Neural cell (in vitro differentiated cells): ENCODE data around the gene CYB5RL. TPM values are rescaled to one million over a fixed set of nuclear protein-coding genes. Genes with fewer than 3 reads are reported as not detected.

ENCODE experiments used
- H2AFZ ChIP-seq: fragments of 200-600, 300-800 bp; sonication (generic), shearing (Covaris generic); 2 replicates; pipeline ENCODE4 v1.6.0; 2014; ENCODE audit warnings: low read depth, mild to moderate bottlenecking, antibody characterized with exemption, low read length, moderate library complexity
- H3F3A ChIP-seq: fragments of 200-600 bp; shearing (Covaris generic); 2 replicates; pipeline ENCODE4 v1.6.1; 2016; ENCODE audit warnings: mild to moderate bottlenecking, moderate library complexity, mixed read lengths, antibody characterized with exemption, low read length; ENCODE audit not compliant: insufficient read depth, poor library complexity, severe bottlenecking
- H3K27ac ChIP-seq: fragments of 200-600, 300-800 bp; sonication (generic), shearing (Covaris generic); 2 replicates; pipeline ENCODE4 v1.5.1; 2014; ENCODE audit warnings: mild to moderate bottlenecking, low read length, moderate library complexity
- H3K27me3 ChIP-seq: fragments of 300-800, 200-600 bp; sonication (generic), shearing (Covaris generic); 2 replicates; pipeline ENCODE4 v1.6.0; 2014; ENCODE audit warnings: mild to moderate bottlenecking, low read depth, low read length, moderate library complexity; ENCODE audit not compliant: insufficient read depth
- H3K36me3 ChIP-seq: fragments of 300-800, 200-600 bp; sonication (generic), shearing (Covaris generic); 2 replicates; pipeline ENCODE4 v1.5.1; 2014; ENCODE audit warnings: mild to moderate bottlenecking, antibody characterized with exemption, low read length, moderate library complexity; ENCODE audit not compliant: insufficient read depth
- H3K4me2 ChIP-seq: fragments of 300-800, 200-600 bp; sonication (generic), shearing (Covaris generic); 2 replicates; pipeline ENCODE4 v1.6.0; 2014; ENCODE audit warnings: mild to moderate bottlenecking, low read length
- H3K4me3 ChIP-seq: fragments of 300-800, 200-600 bp; sonication (generic), shearing (Covaris generic); 2 replicates; pipeline ENCODE4 v1.5.1; 2014; ENCODE audit warnings: mild to moderate bottlenecking, low read length, moderate library complexity
- H3K79me2 ChIP-seq: fragments of 200-600 bp; shearing (Covaris generic); replicated peaks from 2 replicates; pipeline ENCODE4 v1.6.0; 2014; ENCODE audit warnings: mild to moderate bottlenecking, low read length, moderate library complexity; ENCODE audit not compliant: insufficient read depth
- H3K9ac ChIP-seq: fragments of 300-800, 200-600 bp; sonication (generic), shearing (Covaris generic); 2 replicates; pipeline ENCODE4 v1.6.1; 2016; ENCODE audit warnings: mild to moderate bottlenecking, low read length, mixed read lengths
- H3K9me2 ChIP-seq: fragments of 200-600 bp; shearing (Covaris generic); 2 replicates; pipeline ENCODE4 v1.6.1; 2016; ENCODE audit warnings: mild to moderate bottlenecking, low read length, mixed read lengths; ENCODE audit not compliant: insufficient read depth
- H3K9me3 ChIP-seq: fragments of 200-600, 300-800 bp; sonication (generic), shearing (Covaris generic); 2 replicates; pipeline ENCODE4 v1.6.1; 2016; ENCODE audit warnings: mild to moderate bottlenecking, mixed run types, low read length, moderate library complexity, mixed read lengths
- H4K20me1 ChIP-seq: fragments of 200-600 bp; shearing (Covaris generic); 2 replicates; pipeline ENCODE4 v1.6.1; 2016; ENCODE audit warnings: mild to moderate bottlenecking, mixed run types; ENCODE audit not compliant: insufficient read depth
- EP300 ChIP-seq: fragments of 450-650 bp; conservative IDR thresholded peaks from 2 replicates; pipeline ENCODE4 v1.6.1; 2014; ENCODE audit warnings: antibody characterized with exemption, mild to moderate bottlenecking, moderate library complexity; ENCODE audit not compliant: poor library complexity, severe bottlenecking
- EZH2 ChIP-seq: fragments of 200-600, 300-800 bp; shearing (Covaris generic), sonication (generic); IDR thresholded peaks from 2 replicates; pipeline ENCODE4 v1.6.1; 2014; ENCODE audit warnings: antibody characterized with exemption, low read length, borderline replicate concordance, mild to moderate bottlenecking; ENCODE audit not compliant: insufficient read depth, poor library complexity, severe bottlenecking
- MXI1 ChIP-seq: fragments of 450-650 bp; conservative IDR thresholded peaks from 2 replicates; pipeline ENCODE4 v1.6.1; 2014; ENCODE audit warnings: antibody characterized with exemption, mild to moderate bottlenecking; ENCODE audit not compliant: poor library complexity, severe bottlenecking
- POLR2AphosphoS5 ChIP-seq: IDR thresholded peaks from 2 replicates; pipeline ENCODE4 v1.6.1; 2012
- RAD21 ChIP-seq: fragments of 450-650 bp; conservative IDR thresholded peaks from 2 replicates; pipeline ENCODE4 v1.6.1; 2014; ENCODE audit warnings: antibody characterized with exemption, mild to moderate bottlenecking, moderate library complexity
- SMC3 ChIP-seq: fragments of 450-650 bp; conservative IDR thresholded peaks from 2 replicates; pipeline ENCODE4 v1.6.1; 2014; ENCODE audit warnings: antibody characterized with exemption, mild to moderate bottlenecking, moderate library complexity; ENCODE audit not compliant: poor library complexity
- TAF1 ChIP-seq: IDR thresholded peaks from 2 replicates; pipeline ENCODE4 v1.6.1; 2012; ENCODE audit warnings: low read depth
- polyA plus RNA-seq: library from polyadenylated mRNA; depleted of rRNA; stranded (reverse); fragments of >200 nt; gene quantifications from 2 replicates; pipeline ENCODE4 v1.2.3, GENCODE V29; 2014
- TF ChIP-seq, protein P1 (sequence below): fragments of 450-650 bp; IDR thresholded peaks from 2 replicates; pipeline ENCODE4 v1.5.1; 2014; ENCODE audit warnings: antibody characterized with exemption, mild to moderate bottlenecking, moderate library complexity; ENCODE audit not compliant: poor library complexity, severe bottlenecking
- TF ChIP-seq, protein P2 (sequence below): IDR thresholded peaks from 2 replicates; pipeline ENCODE4 v1.6.1; 2012; ENCODE audit warnings: borderline replicate concordance

The CYB5RL gene
- polyA plus RNA-seq, 1 donor from 2014 or later = 1.6 TPM

DNA sequence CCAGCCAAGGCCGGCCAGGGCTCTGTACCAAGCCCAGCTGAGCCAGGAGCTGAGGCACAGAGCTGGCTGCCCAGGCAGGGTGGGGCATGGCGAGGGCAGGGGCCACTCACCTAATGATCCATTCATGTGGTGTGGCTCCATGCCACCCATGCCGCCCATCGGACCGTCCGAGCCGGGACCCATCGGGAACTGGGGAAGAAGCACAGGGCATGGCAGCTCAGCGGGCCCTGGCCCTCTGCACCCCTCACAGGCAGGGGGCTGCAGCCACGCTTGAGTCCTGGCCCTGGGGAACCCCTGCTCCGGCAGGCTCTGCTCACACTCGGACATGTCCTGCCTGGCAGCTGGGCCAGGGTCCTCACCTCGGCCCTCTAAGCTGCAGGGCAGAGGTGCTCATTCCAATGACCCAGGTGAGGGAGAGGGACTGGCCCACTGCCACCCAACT, 28.8 kb upstream of the CYB5RL start:
- peaks cover 6% of the 10 kb centered on the region for H3K36me3 ChIP-seq
- no peaks in the 10 kb centered on the region for H3F3A ChIP-seq
- H3K27ac ChIP-seq = no peak overlapping the region
- H3K9me2 ChIP-seq = no peaks in the 10 kb centered on the region
- no peak overlapping the region for H2AFZ ChIP-seq
- TF ChIP-seq, protein P1, sequence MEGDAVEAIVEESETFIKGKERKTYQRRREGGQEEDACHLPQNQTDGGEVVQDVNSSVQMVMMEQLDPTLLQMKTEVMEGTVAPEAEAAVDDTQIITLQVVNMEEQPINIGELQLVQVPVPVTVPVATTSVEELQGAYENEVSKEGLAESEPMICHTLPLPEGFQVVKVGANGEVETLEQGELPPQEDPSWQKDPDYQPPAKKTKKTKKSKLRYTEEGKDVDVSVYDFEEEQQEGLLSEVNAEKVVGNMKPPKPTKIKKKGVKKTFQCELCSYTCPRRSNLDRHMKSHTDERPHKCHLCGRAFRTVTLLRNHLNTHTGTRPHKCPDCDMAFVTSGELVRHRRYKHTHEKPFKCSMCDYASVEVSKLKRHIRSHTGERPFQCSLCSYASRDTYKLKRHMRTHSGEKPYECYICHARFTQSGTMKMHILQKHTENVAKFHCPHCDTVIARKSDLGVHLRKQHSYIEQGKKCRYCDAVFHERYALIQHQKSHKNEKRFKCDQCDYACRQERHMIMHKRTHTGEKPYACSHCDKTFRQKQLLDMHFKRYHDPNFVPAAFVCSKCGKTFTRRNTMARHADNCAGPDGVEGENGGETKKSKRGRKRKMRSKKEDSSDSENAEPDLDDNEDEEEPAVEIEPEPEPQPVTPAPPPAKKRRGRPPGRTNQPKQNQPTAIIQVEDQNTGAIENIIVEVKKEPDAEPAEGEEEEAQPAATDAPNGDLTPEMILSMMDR = no peak
- TF ChIP-seq EZH2 (no peak), EP300 (no peak), POLR2AphosphoS5 (peak; percentile 2)
- no peaks in the 10 kb centered on the region for H3K9me3 ChIP-seq
- H3K9ac ChIP-seq = no peak overlapping the region
- H3K27me3 ChIP-seq = no peaks in the 10 kb centered on the region
- H3K4me2 ChIP-seq = no peak overlapping the region
- H4K20me1 ChIP-seq = no peaks in the 10 kb centered on the region
- no peaks in the 10 kb centered on the region for H3K79me2 ChIP-seq
- no peak overlapping the region for H3K4me3 ChIP-seq

DNA sequence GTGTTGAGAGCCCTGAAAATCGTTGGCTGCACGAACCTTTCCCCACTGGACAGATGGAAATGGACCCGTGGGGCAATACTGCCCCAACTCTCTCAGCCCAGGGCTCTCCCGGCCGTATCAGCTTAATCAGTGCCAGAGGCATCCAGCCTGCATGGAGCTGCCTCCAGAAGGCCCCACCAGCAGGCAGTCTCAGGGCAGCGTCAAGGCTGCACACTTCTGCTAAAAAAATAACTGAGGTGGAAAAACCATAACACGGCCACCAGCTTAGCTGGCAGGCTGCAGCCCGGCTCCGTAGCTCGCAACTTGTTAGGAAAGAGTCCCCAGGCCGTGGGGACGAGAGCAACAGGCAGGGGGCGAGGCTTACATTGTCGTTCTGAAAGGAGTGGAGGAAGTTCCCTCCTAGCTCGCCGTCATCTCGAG, 28.1 kb upstream of the CYB5RL start:
- Histone ChIP-seq H3K27me3 (no peaks in the 10 kb centered on the region), H3K9me2 (no peaks in the 10 kb centered on the region), H2AFZ (no peak overlapping the region), H3K27ac (no peak overlapping the region), H3F3A (no peaks in the 10 kb centered on the region), H3K36me3 (peaks cover 6% of the 10 kb centered on the region), H4K20me1 (no peaks in the 10 kb centered on the region), H3K9ac (no peak overlapping the region), H3K9me3 (no peaks in the 10 kb centered on the region), H3K4me2 (no peak overlapping the region), H3K4me3 (no peak overlapping the region), H3K79me2 (no peaks in the 10 kb centered on the region)
- TF ChIP-seq EP300 (no peak), TAF1 (no peak), EZH2 (no peak)

DNA sequence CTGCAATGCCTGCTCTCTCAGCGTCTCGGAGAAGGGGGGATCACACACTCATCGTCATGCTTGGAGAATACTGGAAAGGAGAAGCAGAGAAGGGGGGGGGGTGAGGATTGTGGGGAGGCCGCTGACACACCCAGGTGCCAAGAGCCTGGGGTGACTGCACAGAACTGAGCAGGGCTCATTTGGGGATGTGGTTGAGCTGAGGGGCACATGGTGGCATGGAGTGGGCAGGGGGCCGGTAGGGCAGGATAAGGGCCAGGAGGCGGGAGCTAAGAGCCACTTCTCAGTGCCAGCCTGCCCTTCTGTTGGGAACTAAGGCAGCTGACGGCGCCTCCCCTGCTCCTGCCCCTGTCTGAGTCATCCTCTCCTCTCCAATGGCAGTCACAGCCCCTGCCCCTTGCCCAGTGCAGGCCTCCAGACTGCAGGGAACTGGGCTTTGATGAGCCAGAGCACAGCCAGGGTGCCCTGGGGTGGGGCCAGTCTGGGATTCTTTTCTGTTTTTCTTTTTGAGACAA, 27.3 kb upstream of the CYB5RL start:
- Histone ChIP-seq H3K27me3 (no peaks in the 10 kb centered on the region), H3K9me2 (no peaks in the 10 kb centered on the region), H3F3A (no peaks in the 10 kb centered on the region), H2AFZ (no peak overlapping the region), H3K36me3 (peaks cover 6% of the 10 kb centered on the region), H4K20me1 (no peaks in the 10 kb centered on the region), H3K4me2 (no peak overlapping the region), H3K9me3 (no peaks in the 10 kb centered on the region), H3K9ac (no peak overlapping the region), H3K4me3 (no peak overlapping the region), H3K27ac (no peak overlapping the region), H3K79me2 (no peaks in the 10 kb centered on the region)
- TF ChIP-seq EZH2 = no peak
- TF ChIP-seq, protein P1 = no peak
- no peak for TF ChIP-seq EP300
- TF ChIP-seq TAF1 = no peak
- TF ChIP-seq, protein P2, sequence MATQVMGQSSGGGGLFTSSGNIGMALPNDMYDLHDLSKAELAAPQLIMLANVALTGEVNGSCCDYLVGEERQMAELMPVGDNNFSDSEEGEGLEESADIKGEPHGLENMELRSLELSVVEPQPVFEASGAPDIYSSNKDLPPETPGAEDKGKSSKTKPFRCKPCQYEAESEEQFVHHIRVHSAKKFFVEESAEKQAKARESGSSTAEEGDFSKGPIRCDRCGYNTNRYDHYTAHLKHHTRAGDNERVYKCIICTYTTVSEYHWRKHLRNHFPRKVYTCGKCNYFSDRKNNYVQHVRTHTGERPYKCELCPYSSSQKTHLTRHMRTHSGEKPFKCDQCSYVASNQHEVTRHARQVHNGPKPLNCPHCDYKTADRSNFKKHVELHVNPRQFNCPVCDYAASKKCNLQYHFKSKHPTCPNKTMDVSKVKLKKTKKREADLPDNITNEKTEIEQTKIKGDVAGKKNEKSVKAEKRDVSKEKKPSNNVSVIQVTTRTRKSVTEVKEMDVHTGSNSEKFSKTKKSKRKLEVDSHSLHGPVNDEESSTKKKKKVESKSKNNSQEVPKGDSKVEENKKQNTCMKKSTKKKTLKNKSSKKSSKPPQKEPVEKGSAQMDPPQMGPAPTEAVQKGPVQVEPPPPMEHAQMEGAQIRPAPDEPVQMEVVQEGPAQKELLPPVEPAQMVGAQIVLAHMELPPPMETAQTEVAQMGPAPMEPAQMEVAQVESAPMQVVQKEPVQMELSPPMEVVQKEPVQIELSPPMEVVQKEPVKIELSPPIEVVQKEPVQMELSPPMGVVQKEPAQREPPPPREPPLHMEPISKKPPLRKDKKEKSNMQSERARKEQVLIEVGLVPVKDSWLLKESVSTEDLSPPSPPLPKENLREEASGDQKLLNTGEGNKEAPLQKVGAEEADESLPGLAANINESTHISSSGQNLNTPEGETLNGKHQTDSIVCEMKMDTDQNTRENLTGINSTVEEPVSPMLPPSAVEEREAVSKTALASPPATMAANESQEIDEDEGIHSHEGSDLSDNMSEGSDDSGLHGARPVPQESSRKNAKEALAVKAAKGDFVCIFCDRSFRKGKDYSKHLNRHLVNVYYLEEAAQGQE = no peak
- no peak for TF ChIP-seq RAD21
- no peak for TF ChIP-seq MXI1
- no peak for TF ChIP-seq SMC3
